Glutamatergic neuron (in vitro differentiated cells): ENCODE measurements around the gene ISOC1. TPM values are rescaled to one million over a fixed set of nuclear protein-coding genes. Genes with fewer than 3 reads are reported as not detected.

Experiments
- DNase-seq: peaks from one replicate; pipeline ENCODE4 v3.0.0; 2022
- H3K27ac Mint-ChIP-seq: one replicate; pipeline ENCODE4 v1.8.0; 2020; ENCODE audit warnings: mild to moderate bottlenecking, mixed read lengths, inconsistent platforms; ENCODE audit not compliant: unreplicated experiment
- H3K27me3 Mint-ChIP-seq: one replicate; pipeline ENCODE4 v1.8.0; 2020; ENCODE audit warnings: mild to moderate bottlenecking, moderate library complexity, mixed read lengths, inconsistent platforms; ENCODE audit not compliant: unreplicated experiment
- H3K36me3 Mint-ChIP-seq: one replicate; pipeline ENCODE4 v1.8.0; 2020; ENCODE audit warnings: mild to moderate bottlenecking, mixed read lengths, inconsistent platforms; ENCODE audit not compliant: unreplicated experiment
- H3K4me1 Mint-ChIP-seq: one replicate; pipeline ENCODE4 v1.8.0; 2020; ENCODE audit warnings: mild to moderate bottlenecking, low read depth, mixed read lengths, inconsistent platforms; ENCODE audit not compliant: unreplicated experiment
- H3K4me3 Mint-ChIP-seq: one replicate; pipeline ENCODE4 v1.8.0; 2020; ENCODE audit warnings: mild to moderate bottlenecking, mixed read lengths, inconsistent platforms; ENCODE audit not compliant: unreplicated experiment
- H3K9me3 Mint-ChIP-seq: one replicate; pipeline ENCODE4 v1.8.0; 2020; ENCODE audit warnings: mild to moderate bottlenecking, moderate library complexity, mixed read lengths, inconsistent platforms; ENCODE audit not compliant: unreplicated experiment
- microRNA-seq: library from miRNA; unstranded; fragments of <30 nt; microRNA quantifications from one replicate; pipeline ENCODE4, GENCODE V29; 2020; ENCODE audit not compliant: unreplicated experiment
- total RNA-seq: library from RNA; stranded (reverse); fragmentation: NEBNext Ultra II Directional; extraction: Animal tissue kit (Norgen Biotek cat#: 25700); gene quantifications from one replicate; pipeline ENCODE4 v1.2.1, GENCODE V29; 2021; ENCODE audit not compliant: unreplicated experiment
- TF ChIP-seq, protein P1 (sequence below): fragments of 200-600 bp; sonication (generic); IDR thresholded peaks from one replicate; pipeline ENCODE4 v1.5.0; 2021; ENCODE audit not compliant: partially characterized antibody, unreplicated experiment

ISOC1 gene
- total RNA-seq, 1 donor from 2014 or later: 4.8 TPM

DNA sequence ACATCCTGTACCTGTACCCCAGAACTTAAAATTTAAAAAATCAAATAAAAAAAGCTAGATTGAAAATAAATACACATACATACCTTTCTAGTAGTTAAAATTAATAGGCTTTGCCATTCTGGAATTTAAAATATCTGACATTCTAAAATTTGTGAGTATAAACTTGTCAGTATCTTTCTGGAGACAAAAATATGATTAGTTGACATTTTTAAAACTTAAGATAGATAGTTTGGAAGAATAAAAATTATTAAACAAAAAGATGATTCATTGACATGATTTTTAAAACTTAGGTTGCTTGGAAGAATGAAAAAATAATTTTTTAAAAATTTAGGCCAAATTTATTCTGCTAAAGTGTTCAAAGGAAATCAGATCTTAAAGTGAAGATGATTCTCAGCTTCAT is 43.1 kb downstream of the ISOC1 start:
- no peak overlapping the region for H3K27ac Mint-ChIP-seq
- H3K9me3 Mint-ChIP-seq: no peaks in the 10 kb centered on the region
- H3K27me3 Mint-ChIP-seq: no peaks in the 10 kb centered on the region
- no peak overlapping the region for H3K4me3 Mint-ChIP-seq
- no peaks in the 10 kb centered on the region for H3K36me3 Mint-ChIP-seq
- H3K4me1 Mint-ChIP-seq: no peaks in the 10 kb centered on the region
- no peak for DNase-seq
- TF ChIP-seq, protein P1, sequence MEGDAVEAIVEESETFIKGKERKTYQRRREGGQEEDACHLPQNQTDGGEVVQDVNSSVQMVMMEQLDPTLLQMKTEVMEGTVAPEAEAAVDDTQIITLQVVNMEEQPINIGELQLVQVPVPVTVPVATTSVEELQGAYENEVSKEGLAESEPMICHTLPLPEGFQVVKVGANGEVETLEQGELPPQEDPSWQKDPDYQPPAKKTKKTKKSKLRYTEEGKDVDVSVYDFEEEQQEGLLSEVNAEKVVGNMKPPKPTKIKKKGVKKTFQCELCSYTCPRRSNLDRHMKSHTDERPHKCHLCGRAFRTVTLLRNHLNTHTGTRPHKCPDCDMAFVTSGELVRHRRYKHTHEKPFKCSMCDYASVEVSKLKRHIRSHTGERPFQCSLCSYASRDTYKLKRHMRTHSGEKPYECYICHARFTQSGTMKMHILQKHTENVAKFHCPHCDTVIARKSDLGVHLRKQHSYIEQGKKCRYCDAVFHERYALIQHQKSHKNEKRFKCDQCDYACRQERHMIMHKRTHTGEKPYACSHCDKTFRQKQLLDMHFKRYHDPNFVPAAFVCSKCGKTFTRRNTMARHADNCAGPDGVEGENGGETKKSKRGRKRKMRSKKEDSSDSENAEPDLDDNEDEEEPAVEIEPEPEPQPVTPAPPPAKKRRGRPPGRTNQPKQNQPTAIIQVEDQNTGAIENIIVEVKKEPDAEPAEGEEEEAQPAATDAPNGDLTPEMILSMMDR: no peak

DNA sequence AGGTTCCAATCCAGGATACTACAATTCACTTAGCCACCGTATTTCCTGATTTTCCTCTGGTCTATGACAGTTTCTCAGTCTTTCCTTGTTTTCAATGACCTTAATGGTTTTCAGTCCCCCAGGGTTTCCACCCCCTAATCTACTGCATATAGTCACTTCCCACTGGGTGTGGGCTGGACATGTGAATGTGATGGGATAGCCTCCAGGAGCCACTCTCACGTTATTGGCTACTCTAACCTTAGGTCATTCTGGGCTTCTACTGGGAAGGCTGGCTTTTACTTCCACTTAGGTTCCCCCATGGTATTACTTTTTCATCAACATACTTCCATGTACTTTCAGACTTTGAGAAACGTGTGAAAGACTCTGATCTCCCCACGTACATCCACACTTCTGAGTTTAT is 46.5 kb downstream of the ISOC1 start:
- H3K9me3 Mint-ChIP-seq: no peaks in the 10 kb centered on the region
- no peaks in the 10 kb centered on the region for H3K36me3 Mint-ChIP-seq
- no peak overlapping the region for H3K27ac Mint-ChIP-seq
- H3K4me1 Mint-ChIP-seq: no peaks in the 10 kb centered on the region
- TF ChIP-seq, protein P1: no peak
- DNase-seq: no peak
- no peak overlapping the region for H3K4me3 Mint-ChIP-seq
- no peaks in the 10 kb centered on the region for H3K27me3 Mint-ChIP-seq

DNA sequence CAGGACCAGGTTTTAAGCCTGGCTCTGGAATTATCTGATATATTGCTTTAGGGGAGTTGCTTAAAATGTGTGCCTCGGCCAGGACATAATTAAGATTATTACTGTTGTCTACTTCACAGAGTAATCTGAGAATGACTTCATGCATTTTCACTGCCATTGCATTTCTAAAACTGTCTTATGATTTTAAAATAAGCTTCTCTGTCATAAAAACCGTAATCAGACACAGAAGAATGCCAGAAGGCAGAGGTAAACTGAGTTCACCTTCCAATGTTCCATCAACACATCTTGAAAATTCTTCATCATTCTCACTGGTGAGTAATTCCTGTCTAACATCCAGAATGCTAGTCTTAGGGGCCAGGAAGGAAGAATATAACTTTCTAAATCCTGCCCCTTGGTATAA is 47.1 kb downstream of the ISOC1 start:
- TF ChIP-seq, protein P1: no peak
- Mint-ChIP-seq H3K4me1 (no peaks in the 10 kb centered on the region), H3K27me3 (no peaks in the 10 kb centered on the region), H3K36me3 (no peaks in the 10 kb centered on the region), H3K4me3 (no peak overlapping the region), H3K9me3 (no peaks in the 10 kb centered on the region), H3K27ac (no peak overlapping the region)
- DNase-seq: no peak

DNA sequence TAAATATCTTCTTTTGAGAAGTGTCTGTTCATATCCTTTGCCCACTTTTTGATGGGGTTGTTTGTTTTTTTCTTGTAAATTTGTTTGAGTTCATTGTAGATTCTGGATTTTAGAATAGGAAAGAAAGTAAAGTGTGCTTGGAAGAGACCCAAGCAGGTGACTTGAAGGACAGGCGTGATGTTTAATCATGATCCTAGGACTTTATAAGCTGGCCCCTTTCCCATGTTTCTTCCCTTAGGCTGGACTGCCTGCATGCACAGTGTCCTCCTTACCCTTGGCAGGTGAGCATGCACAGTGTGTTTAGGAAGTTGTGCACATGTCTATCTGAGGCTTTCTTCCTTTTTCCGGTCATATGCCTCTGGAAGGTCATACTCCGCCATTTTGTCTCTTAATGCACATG is 61.3 kb downstream of the ISOC1 start:
- no peak overlapping the region for H3K27ac Mint-ChIP-seq
- TF ChIP-seq, protein P1: no peak
- no peak overlapping the region for H3K4me3 Mint-ChIP-seq
- DNase-seq: no peak
- H3K27me3 Mint-ChIP-seq: no peaks in the 10 kb centered on the region
- no peaks in the 10 kb centered on the region for H3K4me1 Mint-ChIP-seq
- no peaks in the 10 kb centered on the region for H3K36me3 Mint-ChIP-seq
- H3K9me3 Mint-ChIP-seq: peaks cover 4% of the 10 kb centered on the region

DNA sequence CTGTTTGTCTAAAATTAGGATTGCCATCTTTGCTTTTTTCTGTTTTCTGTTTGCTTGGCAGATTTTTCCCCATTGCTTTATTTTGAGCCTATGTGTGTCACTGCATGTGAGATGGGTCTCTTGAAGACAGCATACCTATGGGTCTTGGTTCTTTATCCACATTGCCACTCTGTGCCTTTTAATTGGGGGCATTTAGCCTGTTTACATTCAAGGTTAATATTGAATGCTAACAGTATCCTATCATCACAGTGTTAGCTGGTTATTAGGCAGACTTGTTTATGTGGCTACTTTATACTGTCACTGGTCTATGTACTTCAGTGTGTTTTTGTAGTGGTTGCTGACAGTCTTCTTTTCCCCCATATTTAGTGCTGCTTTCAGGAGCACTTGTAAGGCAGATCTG is 67.3 kb downstream of the ISOC1 start:
- Mint-ChIP-seq H3K27ac (no peak overlapping the region), H3K27me3 (no peaks in the 10 kb centered on the region), H3K4me3 (no peak overlapping the region), H3K4me1 (no peaks in the 10 kb centered on the region), H3K9me3 (peaks cover 4% of the 10 kb centered on the region), H3K36me3 (peaks cover 5% of the 10 kb centered on the region)
- TF ChIP-seq, protein P1: no peak
- no peak for DNase-seq

Small RNA genes within 50 kb of the gene (microRNA-seq; reads per million reads assigned to microRNA genes)
- gene MIR4633: not detected

Other genes with a start within 250 kb of the ISOC1 start
- gene SLC27A6, start 129.3 kb upstream of the ISOC1 start, total RNA-seq: not detected